ENCODE data around the gene FXN.

DNA sequence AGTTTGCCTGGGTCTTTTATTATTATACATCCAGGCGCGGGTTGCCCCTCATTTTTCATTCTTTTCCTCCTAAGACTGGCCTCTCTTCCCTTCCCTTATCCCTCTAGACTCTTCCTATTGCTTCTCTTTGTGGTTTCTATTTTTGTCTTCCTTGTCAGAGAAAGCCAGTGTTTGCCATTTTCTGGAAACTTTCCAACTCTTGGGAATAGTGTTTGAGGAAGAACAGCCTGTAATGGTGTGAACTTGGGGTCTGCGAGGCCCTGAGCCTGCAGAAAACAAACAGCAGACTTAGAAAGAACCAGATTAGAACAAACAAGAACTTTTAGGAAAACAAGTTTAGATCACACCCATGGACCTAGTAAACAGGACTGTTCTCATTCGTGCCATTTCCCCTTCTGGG, 37.2 kb upstream of the FXN start:
- TF ChIP-seq, protein P1, sequence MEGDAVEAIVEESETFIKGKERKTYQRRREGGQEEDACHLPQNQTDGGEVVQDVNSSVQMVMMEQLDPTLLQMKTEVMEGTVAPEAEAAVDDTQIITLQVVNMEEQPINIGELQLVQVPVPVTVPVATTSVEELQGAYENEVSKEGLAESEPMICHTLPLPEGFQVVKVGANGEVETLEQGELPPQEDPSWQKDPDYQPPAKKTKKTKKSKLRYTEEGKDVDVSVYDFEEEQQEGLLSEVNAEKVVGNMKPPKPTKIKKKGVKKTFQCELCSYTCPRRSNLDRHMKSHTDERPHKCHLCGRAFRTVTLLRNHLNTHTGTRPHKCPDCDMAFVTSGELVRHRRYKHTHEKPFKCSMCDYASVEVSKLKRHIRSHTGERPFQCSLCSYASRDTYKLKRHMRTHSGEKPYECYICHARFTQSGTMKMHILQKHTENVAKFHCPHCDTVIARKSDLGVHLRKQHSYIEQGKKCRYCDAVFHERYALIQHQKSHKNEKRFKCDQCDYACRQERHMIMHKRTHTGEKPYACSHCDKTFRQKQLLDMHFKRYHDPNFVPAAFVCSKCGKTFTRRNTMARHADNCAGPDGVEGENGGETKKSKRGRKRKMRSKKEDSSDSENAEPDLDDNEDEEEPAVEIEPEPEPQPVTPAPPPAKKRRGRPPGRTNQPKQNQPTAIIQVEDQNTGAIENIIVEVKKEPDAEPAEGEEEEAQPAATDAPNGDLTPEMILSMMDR (conservative IDR thresholded peaks at IDR 0.05): no peak
- TF ChIP-seq ZFX (IDR thresholded peaks at IDR 0.05): no peak

Measured in C4-2B (cell line).